Naive B cell (primary cell): ENCODE results near the gene GBP6. TPM values are rescaled to one million over a fixed set of nuclear protein-coding genes. Genes with fewer than 3 reads are reported as not detected.

Source experiments
- polyA plus RNA-seq, 6 donors: library from polyadenylated mRNA; unstranded; fragments of 300-500 nt; fragmentation: Illumina TruSeq; gene quantifications; one replicate each; pipeline ENCODE4 v1.2.3, GENCODE V29; 2021; ENCODE audit warnings: low read depth in 6 of 6

GBP6 gene
- polyA plus RNA-seq, 6 donors from 2014 or later, result not detected

Other genes starting within 250 kb of the GBP6 start
- gene GBP2, start 237.9 kb upstream of the GBP6 start, polyA plus RNA-seq, result 10 to 100 TPM in 3 of 6 donors, 1 to 10 TPM in 3; 5.4 to 21.9 (median 10.1) TPM
- under 1 TPM in 1 of 6 donors, not detected in 5; 0.15 TPM for gene GBP7, start 188.1 kb upstream of the GBP6 start, polyA plus RNA-seq
- 10 to 100 TPM; 13.3 to 38.9 (median 22.8) TPM for gene GBP4, start 165.1 kb upstream of the GBP6 start, polyA plus RNA-seq
- gene GBP5, start 91.2 kb upstream of the GBP6 start, polyA plus RNA-seq, result 10 to 100 TPM in 2 of 6 donors, 1 to 10 TPM in 4; 2.6 to 22.4 (median 8.9) TPM
- 10 to 100 TPM in 2 of 6 donors, 1 to 10 TPM in 4; 5.3 to 11.7 (median 9.6) TPM for gene LRRC8B, start 160.8 kb downstream of the GBP6 start, polyA plus RNA-seq